Lower leg skin (tissue), 3 donors: Measurements from ENCODE around the gene IL25.

Source experiments
- CTCF ChIP-seq, 3 donors: fragments of 450-650 bp; IDR thresholded peaks; one replicate each; pipeline ENCODE4 v1.5.1; 2016; ENCODE audit warnings: antibody characterized with exemption in 3 of 3, mild to moderate bottlenecking in 3 of 3, moderate library complexity in 2 of 3
- POLR2A ChIP-seq, 2 donors: fragments of 450-650 bp; IDR thresholded peaks; one replicate each; pipeline ENCODE4 v1.6.1; 2016 to 2017; ENCODE audit warnings: antibody characterized with exemption in 2 of 2, mild to moderate bottlenecking in 1 of 2, moderate library complexity in 1 of 2

GRCh38 chr14:23405516-23406025 lies 33.0 kb downstream of the IL25 start:
- TF ChIP-seq POLR2A (IDR thresholded peaks at IDR 0.05) (no peak), CTCF (IDR thresholded peaks at IDR 0.05) (no peak)
